Endothelial cell of umbilical vein (primary cell): ENCODE results near the gene KIF6. TPM values are rescaled to one million over a fixed set of nuclear protein-coding genes. Genes with fewer than 3 reads are reported as not detected.

ENCODE experiments used
- BruUV-seq: library from RNA; stranded (reverse); fragments of 400-500 nt; replicated peaks from 2 replicates; lab custom pipeline; 2021; lab: Mats Ljungman, UMichigan
- CTCF ChIA-PET: fragments of 300-600, 350-600 bp; sonication (Branson Sonifier 250); formaldehyde crosslinking; loops from one replicate; lab custom pipeline; 2021; ENCODE audit warnings: antibody characterized with exemption, inconsistent platforms; lab: Charles Lee
- POLR2A ChIA-PET: fragments of 300-600, 350-600 bp; sonication (Branson Sonifier 250); formaldehyde crosslinking; loops from one replicate; lab custom pipeline; 2021; ENCODE audit warnings: antibody characterized with exemption, inconsistent platforms; lab: Charles Lee
- DNase-seq: peaks from one replicate; pipeline ENCODE4 v3.0.0-alpha.2; 2011; ENCODE audit warnings: low read depth, low spot score
- FAIRE-seq: peaks from 2 replicates; lab custom pipeline; 2011; peaks lifted over from hg19 to GRCh38; lab: Jason Lieb, UNC
- H2AFZ ChIP-seq: 2 replicates; pipeline ENCODE4 v1.6.0; 2012; ENCODE audit warnings: low read depth, low read length, control low read depth, inconsistent platforms
- H3K27ac ChIP-seq: 2 replicates; pipeline ENCODE4 v1.5.1; 2011; ENCODE audit warnings: low read depth, mild to moderate bottlenecking, control low read depth, low read length, moderate library complexity; ENCODE audit not compliant: insufficient read depth
- H3K27me3 ChIP-seq, 2 experiments: 2 replicates each; pipeline versions ENCODE4 v1.6.0 to v1.6.1; 2011; ENCODE audit warnings: low read length in 2 of 2, mixed read lengths in 1 of 2; ENCODE audit not compliant: control insufficient read depth in 2 of 2, insufficient read depth in 2 of 2
- H3K36me3 ChIP-seq, 2 experiments: 2 replicates in 1 of 2; 3 replicates in 1 of 2; pipeline ENCODE4 v1.5.1; 2011; ENCODE audit warnings: low read length in 2 of 2, mild to moderate bottlenecking in 1 of 2, moderate library complexity in 1 of 2; ENCODE audit not compliant: control insufficient read depth in 2 of 2, insufficient read depth in 2 of 2; ENCODE audit errors: extremely low read depth in 1 of 2
- H3K4me1 ChIP-seq: 3 replicates; pipeline ENCODE4 v1.5.1; 2011; ENCODE audit warnings: mild to moderate bottlenecking, low read length; ENCODE audit not compliant: control insufficient read depth, insufficient read depth; ENCODE audit errors: extremely low read depth
- H3K4me2 ChIP-seq: 2 replicates; pipeline ENCODE4 v1.6.1; 2011; ENCODE audit warnings: low read length, control low read depth, mixed read lengths; ENCODE audit not compliant: insufficient read depth
- H3K4me3 ChIP-seq, 3 experiments: fragments of 200-600 bp in 1 of 3; sonication (generic), shearing (Covaris generic) in 1 of 3; replicated peaks in 1 of 3; 2 replicates each; pipeline ENCODE4 v1.5.1; 2011 to 2016; ENCODE audit warnings: control low read depth in 3 of 3, low read length in 3 of 3, mild to moderate bottlenecking in 2 of 3, inconsistent platforms in 1 of 3, low read depth in 1 of 3, moderate library complexity in 1 of 3; ENCODE audit not compliant: insufficient read depth in 1 of 3
- H3K79me2 ChIP-seq: 2 replicates; pipeline ENCODE4 v1.6.0; 2012; ENCODE audit warnings: low read length, inconsistent platforms; ENCODE audit not compliant: control insufficient read depth, insufficient read depth
- H3K9ac ChIP-seq: replicated peaks from 2 replicates; pipeline ENCODE3; 2011; ENCODE audit warnings: low read length, control low read depth; ENCODE audit not compliant: insufficient read depth; ENCODE audit errors: extremely low read depth
- H3K9me1 ChIP-seq: replicated peaks from 3 replicates; pipeline ENCODE4 v1.6.0; 2011; ENCODE audit warnings: mild to moderate bottlenecking, low read length; ENCODE audit not compliant: control insufficient read depth, insufficient read depth; ENCODE audit errors: extremely low read depth
- H3K9me3 ChIP-seq: replicated peaks from 2 replicates; pipeline ENCODE4 v1.5.1; 2012; ENCODE audit warnings: low read length, inconsistent platforms; ENCODE audit not compliant: control insufficient read depth, insufficient read depth
- H4K20me1 ChIP-seq: replicated peaks from 2 replicates; pipeline ENCODE3; 2011; ENCODE audit warnings: mild to moderate bottlenecking, low read length; ENCODE audit not compliant: control insufficient read depth, insufficient read depth; ENCODE audit errors: extremely low read depth
- EZH2 ChIP-seq: IDR thresholded peaks from 2 replicates; pipeline ENCODE4 v1.6.1; 2012; ENCODE audit warnings: borderline replicate concordance, low read depth, mild to moderate bottlenecking, moderate library complexity, low read length, inconsistent platforms; ENCODE audit not compliant: severe bottlenecking
- FOS ChIP-seq: IDR thresholded peaks from 2 replicates; pipeline ENCODE4 v1.6.1; 2011; ENCODE audit warnings: mild to moderate bottlenecking, low read length, moderate library complexity, borderline replicate concordance; ENCODE audit not compliant: insufficient read depth
- GATA2 ChIP-seq: IDR thresholded peaks from 2 replicates; pipeline ENCODE4 v1.7.0; 2011; ENCODE audit warnings: low read depth, mild to moderate bottlenecking, moderate library complexity, mixed read lengths, low read length; ENCODE audit not compliant: insufficient read length, insufficient read depth
- JUN ChIP-seq: IDR thresholded peaks from 2 replicates; pipeline ENCODE4 v1.6.1; 2011; ENCODE audit warnings: borderline replicate concordance, low read depth; ENCODE audit not compliant: insufficient read length, insufficient read depth
- MAX ChIP-seq: IDR thresholded peaks from 2 replicates; pipeline ENCODE4 v1.6.1; 2011; ENCODE audit not compliant: insufficient read depth, insufficient read length
- MYC ChIP-seq: IDR thresholded peaks from one replicate; pipeline ENCODE4 v1.6.1; 2011; ENCODE audit warnings: mild to moderate bottlenecking, low read depth, low read length
- POLR2A ChIP-seq: IDR thresholded peaks from 2 replicates; pipeline ENCODE4 v1.6.1; 2012; ENCODE audit warnings: low read depth, mild to moderate bottlenecking, control low read depth, low read length
- POLR2AphosphoS5 ChIP-seq: IDR thresholded peaks from 2 replicates; pipeline ENCODE4 v1.6.1; 2012; ENCODE audit warnings: low read depth, mild to moderate bottlenecking, control low read depth, low read length, moderate library complexity; ENCODE audit not compliant: insufficient read depth
- dilution Hi-C: fragments of 300-500 bp; cut with MboI; formaldehyde crosslinking; loops from one replicate; pipeline ENCODE4 v1.15.0; 2019; ENCODE audit warnings: low sequenced_read_pairs; ENCODE audit not compliant: extremely low pct_ligation_motif_present
- intact Hi-C: fragments of 100-400 bp; cut with micrococcal nuclease; formaldehyde crosslinking; loops from one replicate; pipeline ENCODE4 v1.10.0; 2022
- polyA plus RNA-seq, 4 experiments: library from polyadenylated mRNA; depleted of rRNA in 3 of 4; stranded (reverse) in 3 of 4; unstranded in 1 of 4; fragments of >200 nt; gene quantifications; 2 replicates each; pipeline versions ENCODE4 v1.2.1 to v1.2.3, GENCODE V29; 2011 to 2012; ENCODE audit warnings: missing spikeins in 1 of 4
- total RNA-seq: library from RNA; stranded (reverse); gene quantifications from 2 replicates; pipeline ENCODE4 v1.2.3, GENCODE V29; 2021
- TF ChIP-seq, protein P1 (sequence below), 2 donors: IDR thresholded peaks; 1 replicate in 1 of 2; 2 replicates in 1 of 2; pipeline ENCODE4 v1.5.1; 2011; ENCODE audit warnings: low read length in 2 of 2, mild to moderate bottlenecking in 2 of 2, moderate library complexity in 2 of 2, control low read depth in 1 of 2, inconsistent platforms in 1 of 2, low read depth in 1 of 2; ENCODE audit not compliant: insufficient read depth in 1 of 2; ENCODE audit errors: extremely low read depth in 1 of 2

The KIF6 gene
- total and polyA plus RNA-seq, 2 donors (not counting 3 experiments of a cell fraction or from before 2014, with no cell fraction given), result not detected

DNA sequence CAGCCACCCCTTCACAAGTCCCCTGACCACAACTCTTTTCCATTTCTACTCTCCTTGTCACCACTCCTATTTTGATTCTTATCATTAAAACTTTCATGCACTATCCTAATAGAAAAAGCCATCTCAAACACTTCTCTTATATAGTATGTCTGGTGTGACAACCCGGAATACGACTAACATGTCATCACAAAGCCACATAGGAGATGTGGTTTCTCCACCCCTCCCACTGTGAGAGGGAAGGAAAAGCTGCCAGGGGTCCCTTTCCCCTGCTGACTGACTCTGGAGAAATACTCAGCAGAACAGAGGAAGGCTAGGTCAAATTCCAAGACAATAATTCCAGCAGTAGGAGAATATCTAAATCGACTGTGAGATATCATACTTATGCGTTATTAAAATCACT, 209.7 kb downstream of the KIF6 start:
- Histone ChIP-seq H2AFZ (no peak overlapping the region), H4K20me1 (no peaks in the 10 kb centered on the region), H3K27me3 (no peaks in the 10 kb centered on the region), H3K9me1 (no peaks in the 10 kb centered on the region), H3K4me3 (no peak overlapping the region), H3K79me2 (no peaks in the 10 kb centered on the region), H3K27ac (no peak overlapping the region), H3K9ac (no peak overlapping the region), H3K4me1 (no peaks in the 10 kb centered on the region), H3K36me3 (no peaks in the 10 kb centered on the region), H3K4me2 (no peak overlapping the region), H3K9me3 (no peaks in the 10 kb centered on the region)
- DNase-seq, result no peak
- dilution Hi-C loops (no loop called here), intact Hi-C loops (no loop called here)
- CTCF ChIA-PET, result no interaction called here
- TF ChIP-seq MAX, result no peak
- TF ChIP-seq EZH2, result no peak
- TF ChIP-seq FOS, result no peak
- TF ChIP-seq, protein P1, sequence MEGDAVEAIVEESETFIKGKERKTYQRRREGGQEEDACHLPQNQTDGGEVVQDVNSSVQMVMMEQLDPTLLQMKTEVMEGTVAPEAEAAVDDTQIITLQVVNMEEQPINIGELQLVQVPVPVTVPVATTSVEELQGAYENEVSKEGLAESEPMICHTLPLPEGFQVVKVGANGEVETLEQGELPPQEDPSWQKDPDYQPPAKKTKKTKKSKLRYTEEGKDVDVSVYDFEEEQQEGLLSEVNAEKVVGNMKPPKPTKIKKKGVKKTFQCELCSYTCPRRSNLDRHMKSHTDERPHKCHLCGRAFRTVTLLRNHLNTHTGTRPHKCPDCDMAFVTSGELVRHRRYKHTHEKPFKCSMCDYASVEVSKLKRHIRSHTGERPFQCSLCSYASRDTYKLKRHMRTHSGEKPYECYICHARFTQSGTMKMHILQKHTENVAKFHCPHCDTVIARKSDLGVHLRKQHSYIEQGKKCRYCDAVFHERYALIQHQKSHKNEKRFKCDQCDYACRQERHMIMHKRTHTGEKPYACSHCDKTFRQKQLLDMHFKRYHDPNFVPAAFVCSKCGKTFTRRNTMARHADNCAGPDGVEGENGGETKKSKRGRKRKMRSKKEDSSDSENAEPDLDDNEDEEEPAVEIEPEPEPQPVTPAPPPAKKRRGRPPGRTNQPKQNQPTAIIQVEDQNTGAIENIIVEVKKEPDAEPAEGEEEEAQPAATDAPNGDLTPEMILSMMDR (IDR thresholded peaks at IDR 0.05; ENCODE audit: extremely low read depth in 1 of 2, insufficient read depth in 1 of 2, low read depth in 1 of 2, low read length in 2 of 2), result no peak
- no peak for TF ChIP-seq GATA2
- TF ChIP-seq POLR2AphosphoS5, result no peak
- no peak for TF ChIP-seq MYC
- TF ChIP-seq POLR2A, result no peak
- TF ChIP-seq JUN, result no peak
- POLR2A ChIA-PET, result no interaction called here
- BruUV-seq, result no TSS peak
- FAIRE-seq, result no peak
